Stimulated activated effector memory CD8-positive, alpha-beta T cell treated with anti-CD3 and anti-CD28 coated beads, Interleukin-12 subunit alpha, Interleukin-12 subunit beta, amount 100 ng/mL, for 72 hours (primary cell): ENCODE data around the gene OSCP1.

Experiments
- ATAC-seq: fragments of 150-1000 bp; cut with Tn5 transposase; 2 replicates; pipeline ENCODE4 v1.10.0; 2021
- DNase-seq, 2 donors: peaks; one replicate each; pipeline ENCODE4 v3.0.0; 2021 to 2022; ENCODE audit warnings: low spot score in 2 of 2
- H3K27ac Mint-ChIP-seq: one replicate; pipeline ENCODE4 v1.8.0; 2022; ENCODE audit warnings: mild to moderate bottlenecking, mixed read lengths
- H3K36me3 Mint-ChIP-seq: one replicate; pipeline ENCODE4 v1.8.0; 2022; ENCODE audit warnings: mild to moderate bottlenecking, mixed read lengths
- H3K4me1 Mint-ChIP-seq: one replicate; pipeline ENCODE4 v1.8.0; 2022; ENCODE audit warnings: mixed read lengths
- H3K4me3 Mint-ChIP-seq: one replicate; pipeline ENCODE4 v1.8.0; 2022; ENCODE audit warnings: mild to moderate bottlenecking, mixed read lengths
- H3K9me3 Mint-ChIP-seq: one replicate; pipeline ENCODE4 v1.8.0; 2022; ENCODE audit warnings: mixed read lengths

Gene OSCP1

GRCh38 chr1:36369061-36369861, 81.0 kb downstream of the OSCP1 start:
- peaks cover 28% of the 10 kb centered on the region for H3K36me3 Mint-ChIP-seq
- ATAC-seq, result peak; percentile 38
- H3K27ac Mint-ChIP-seq, result peak overlapping the region; percentile 71
- no peak overlapping the region for H3K4me3 Mint-ChIP-seq
- no peaks in the 10 kb centered on the region for H3K9me3 Mint-ChIP-seq
- H3K4me1 Mint-ChIP-seq, result peaks cover 61% of the 10 kb centered on the region
- peak; percentile 82 to 92 for DNase-seq
